ENCODE results near the gene MEIS1. TPM values are rescaled to one million over a fixed set of nuclear protein-coding genes. Genes with fewer than 3 reads are reported as not detected.

Gene MEIS1
- total RNA-seq, 1 experiment from 2014 or later, result 9.1 TPM

- no peaks in the 10 kb centered on the region for H4K20me1 ChIP-seq (ENCODE audit: insufficient read depth)
- no peaks in the 10 kb centered on the region for H3K36me3 ChIP-seq (ENCODE audit: low read depth)
- no peaks in the 10 kb centered on the region for H3K9me2 ChIP-seq (ENCODE audit: insufficient read depth)
- no peaks in the 10 kb centered on the region for H3F3A ChIP-seq (ENCODE audit: insufficient read depth, low read depth)
- intact Hi-C loops (cut with micrococcal nuclease; ENCODE audit: unreplicated experiment), result loop anchor here (10.0 kb wide), 1 partner anchor 743 kb away; no protein-coding TSS in a partner anchor
- peaks cover 27% of the 10 kb centered on the region; the same call in 1 of the 2 replicates for H3K27me3 ChIP-seq (ENCODE audit: insufficient read depth, low read depth)
- H2AFZ ChIP-seq, result no peak overlapping the region
- no peak overlapping the region for H3K4me2 ChIP-seq
- H3K4me1 ChIP-seq (replicated peaks; ENCODE audit: insufficient read depth), result 0 out of 2 replicates have a peak, but pooled peaks cover 8% of the 10 kb centered on the region
- no peak for DNase-seq
- H3K4me3 ChIP-seq, result no peak overlapping the region
- TF ChIP-seq CTCF (conservative IDR thresholded peaks at IDR 0.05), result no peak
- TF ChIP-seq EZH2 (IDR thresholded peaks at IDR 0.05; ENCODE audit: low read depth), result no peak
- H3K27ac ChIP-seq, result no peak overlapping the region
- ChIA-PET CTCF (no interaction called here), POLR2A (ENCODE audit: unreplicated experiment) (no interaction called here)
- no peaks in the 10 kb centered on the region for H3K79me2 ChIP-seq (ENCODE audit: low read depth)
- no TSS peak for BruUV-seq (replicated peaks)
- no peaks in the 10 kb centered on the region for H3K9me3 ChIP-seq (ENCODE audit: insufficient read depth, low read depth)
These were observed 146.6 kb downstream of the MEIS1 start for GRCh38 chr2:66581339-66582103.

- Histone ChIP-seq H2AFZ (no peak overlapping the region), H3K4me3 (no peak overlapping the region), H3F3A (ENCODE audit: insufficient read depth, low read depth) (no peaks in the 10 kb centered on the region), H3K9me3 (ENCODE audit: insufficient read depth, low read depth) (no peaks in the 10 kb centered on the region), H3K4me1 (replicated peaks; ENCODE audit: insufficient read depth) (0 out of 2 replicates have a peak, but pooled peaks cover 3% of the 10 kb centered on the region), H3K27me3 (ENCODE audit: insufficient read depth, low read depth) (peaks cover 20% of the 10 kb centered on the region; the same call in 1 of the 2 replicates), H4K20me1 (ENCODE audit: insufficient read depth) (no peaks in the 10 kb centered on the region), H3K36me3 (ENCODE audit: low read depth) (no peaks in the 10 kb centered on the region), H3K79me2 (ENCODE audit: low read depth) (no peaks in the 10 kb centered on the region), H3K4me2 (no peak overlapping the region), H3K27ac (no peak overlapping the region), H3K9me2 (ENCODE audit: insufficient read depth) (no peaks in the 10 kb centered on the region)
- no peak for DNase-seq
- POLR2A ChIA-PET (ENCODE audit: unreplicated experiment), result no interaction called here
- CTCF ChIA-PET, result no interaction called here
- no peak for TF ChIP-seq EZH2 (IDR thresholded peaks at IDR 0.05; ENCODE audit: low read depth)
- no peak for TF ChIP-seq CTCF (conservative IDR thresholded peaks at IDR 0.05)
- intact Hi-C loops (cut with micrococcal nuclease; ENCODE audit: unreplicated experiment), result loop anchor here (10.0 kb wide), 1 partner anchor 742 kb away; no protein-coding TSS in a partner anchor
- BruUV-seq (replicated peaks), result no TSS peak
These were observed 147.4 kb downstream of the MEIS1 start for GRCh38 chr2:66582104-66582986.

DNA sequence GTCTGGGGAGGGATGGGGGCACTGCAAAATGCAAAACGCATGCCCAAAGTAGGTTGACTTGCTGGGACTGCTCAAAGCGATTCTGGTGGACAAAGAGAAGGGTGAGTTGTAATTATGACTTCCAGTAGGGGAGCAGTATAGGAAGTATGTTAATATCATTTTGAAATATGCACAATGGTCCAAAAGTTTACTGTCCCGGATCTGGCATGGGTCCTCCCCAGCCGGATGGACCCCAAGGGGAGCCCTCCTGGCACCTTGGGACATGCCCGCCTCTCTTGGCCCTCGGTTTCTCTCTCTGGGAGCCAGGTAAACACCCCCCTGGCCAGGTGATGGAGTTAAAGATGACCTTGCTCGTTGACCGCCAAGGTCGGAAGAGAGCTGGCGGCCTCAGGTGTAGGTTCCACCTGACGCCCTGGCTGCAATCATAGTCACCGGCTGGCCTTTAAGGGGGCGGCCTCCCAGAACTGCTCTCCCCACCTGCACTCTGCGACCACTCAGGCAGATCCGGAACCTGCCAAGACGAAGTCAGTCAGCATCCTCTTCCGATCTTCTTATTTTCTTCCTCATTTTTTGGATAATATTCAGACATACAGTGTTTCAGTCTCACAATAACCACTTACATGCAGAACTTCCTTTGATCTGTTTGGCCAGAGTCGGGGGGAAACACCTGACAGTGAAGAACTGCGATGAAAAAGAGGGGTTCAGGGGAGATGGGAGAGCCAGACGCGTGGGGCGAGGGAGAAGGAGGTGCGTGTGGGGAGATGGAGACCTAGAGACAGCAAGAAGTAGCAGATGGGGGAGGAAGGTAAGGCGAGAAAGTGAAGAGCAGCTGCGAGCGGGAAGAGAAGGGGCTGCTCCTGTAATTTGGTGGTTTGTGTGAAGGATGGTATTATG is 148.3 kb downstream of the MEIS1 start:
- POLR2A ChIA-PET (ENCODE audit: unreplicated experiment), result no interaction called here
- no peak overlapping the region for H3K27ac ChIP-seq
- peaks cover 11% of the 10 kb centered on the region; the same call in 1 of the 2 replicates for H3K27me3 ChIP-seq (ENCODE audit: insufficient read depth, low read depth)

More for the DNA sequence above, 148.3 kb downstream of the MEIS1 start:
- no peaks in the 10 kb centered on the region for H4K20me1 ChIP-seq (ENCODE audit: insufficient read depth)
- no peaks in the 10 kb centered on the region for H3K4me1 ChIP-seq (replicated peaks; ENCODE audit: insufficient read depth)
- CTCF ChIA-PET, result no interaction called here
- H3K9me2 ChIP-seq (ENCODE audit: insufficient read depth), result no peaks in the 10 kb centered on the region
- no peak overlapping the region for H3K4me2 ChIP-seq
- H2AFZ ChIP-seq, result no peak overlapping the region
- H3K4me3 ChIP-seq, result no peak overlapping the region
- DNase-seq, result no peak
- H3F3A ChIP-seq (ENCODE audit: insufficient read depth, low read depth), result no peaks in the 10 kb centered on the region
- H3K79me2 ChIP-seq (ENCODE audit: low read depth), result no peaks in the 10 kb centered on the region
- H3K9me3 ChIP-seq (ENCODE audit: insufficient read depth, low read depth), result no peaks in the 10 kb centered on the region
- no peaks in the 10 kb centered on the region for H3K36me3 ChIP-seq (ENCODE audit: low read depth)
- intact Hi-C loops (cut with micrococcal nuclease; ENCODE audit: unreplicated experiment), result loop anchor here (10.0 kb wide), 1 partner anchor 742 kb away; no protein-coding TSS in a partner anchor
- BruUV-seq (replicated peaks), result no TSS peak
- no peak for TF ChIP-seq EZH2 (IDR thresholded peaks at IDR 0.05; ENCODE audit: low read depth)
- no peak for TF ChIP-seq CTCF (conservative IDR thresholded peaks at IDR 0.05)
